Activated CD4-positive, alpha-beta T cell treated with anti-CD3 and anti-CD28 coated beads, Interleukin-2, amount 50 U/mL, for 24 hours (primary cell): ENCODE data around the gene PCSK4.
"Not testable (repeated sequence)": the region's sequence is repeated elsewhere in the genome, so short reads cannot be mapped to it uniquely, and the experiment has no call there.

ENCODE experiments used
- DNase-seq, 2 donors: peaks; one replicate each; pipeline ENCODE4 v3.0.0-alpha.2; 2020; ENCODE audit warnings: low read depth in 1 of 2, low spot score in 1 of 2

The PCSK4 gene

DNA sequence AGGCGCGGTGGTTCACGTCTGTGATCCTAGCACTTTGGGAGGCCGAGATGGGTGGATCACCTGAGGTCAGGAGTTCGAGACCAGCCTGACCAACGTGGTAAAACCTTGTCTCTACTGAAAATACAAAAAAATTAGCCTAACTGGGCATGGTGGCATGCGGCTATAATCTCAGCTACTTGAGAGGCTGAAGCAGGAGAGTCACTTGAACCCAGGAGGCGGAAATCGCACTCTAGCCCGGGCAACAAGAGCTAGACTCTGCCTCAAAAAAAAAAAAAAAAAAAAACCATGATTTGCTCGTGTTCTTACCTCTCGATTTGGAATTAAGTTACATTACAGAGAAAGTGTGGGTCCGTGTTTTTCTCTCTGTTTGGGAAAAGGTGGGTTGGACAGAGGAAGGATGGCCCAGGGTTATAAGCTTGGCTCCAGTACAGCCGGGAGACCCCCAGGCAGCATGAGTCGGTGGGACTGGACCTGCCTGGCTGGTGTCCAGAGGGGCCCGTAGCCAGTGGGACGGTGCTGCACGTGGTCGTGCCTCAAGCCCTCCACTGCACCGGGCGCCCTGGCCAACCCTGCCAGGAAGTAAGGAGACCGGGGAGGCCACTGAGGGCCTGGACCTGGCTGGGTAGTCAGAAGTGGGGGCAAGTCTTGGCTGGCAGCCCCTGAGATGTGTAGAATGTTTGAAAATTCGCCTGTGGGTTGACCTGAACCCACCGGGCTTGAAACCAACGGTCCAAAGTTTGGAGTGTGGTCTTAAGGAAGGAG, 48.3 kb downstream of the PCSK4 start:
- DNase-seq: no peak

DNA sequence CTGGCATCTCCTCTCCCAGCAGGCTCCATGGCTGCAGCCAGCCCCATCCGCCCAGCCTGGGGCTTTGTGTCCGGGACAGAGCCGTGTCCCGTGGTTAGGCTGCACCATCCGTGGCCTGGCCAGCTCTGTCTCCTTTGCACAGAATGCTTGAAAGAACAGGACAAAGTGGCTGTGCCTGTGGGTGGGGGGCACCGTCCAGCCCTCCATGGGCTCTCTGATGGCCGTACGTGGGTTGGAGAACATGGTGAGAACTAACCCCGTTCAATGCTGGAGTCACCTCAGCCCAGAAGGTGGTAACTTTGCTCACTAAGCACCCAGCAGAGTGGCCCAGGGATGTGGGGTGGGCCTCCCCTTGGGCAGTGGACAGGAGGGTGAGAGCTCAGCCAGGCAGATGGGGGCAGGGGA, 49.1 kb downstream of the PCSK4 start:
- no peak for DNase-seq

DNA sequence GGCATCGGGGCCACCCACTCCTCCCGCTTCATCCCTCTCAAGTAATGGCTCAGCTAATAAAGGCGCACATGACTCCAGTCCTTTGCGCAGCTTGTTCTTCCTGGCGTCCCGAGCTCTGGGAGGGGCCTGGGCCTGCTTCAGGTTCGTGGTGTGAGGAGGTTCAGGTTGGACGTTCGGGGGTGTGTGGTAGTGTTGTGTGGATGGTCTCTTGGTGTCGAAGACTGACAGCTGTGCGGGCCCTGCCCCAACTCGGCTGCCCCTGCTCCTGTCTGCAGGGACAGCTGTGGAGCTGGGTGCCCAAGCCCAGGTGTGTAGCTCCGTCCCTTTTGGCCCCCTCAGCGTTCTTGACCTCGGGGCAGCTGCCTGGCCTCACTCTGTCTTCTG, 49.7 kb downstream of the PCSK4 start:
- DNase-seq: no peak

- DNase-seq: not testable (repeated sequence)
These were observed 50.4 kb downstream of the PCSK4 start for GRCh38 chr19:1439525-1440417.

DNA sequence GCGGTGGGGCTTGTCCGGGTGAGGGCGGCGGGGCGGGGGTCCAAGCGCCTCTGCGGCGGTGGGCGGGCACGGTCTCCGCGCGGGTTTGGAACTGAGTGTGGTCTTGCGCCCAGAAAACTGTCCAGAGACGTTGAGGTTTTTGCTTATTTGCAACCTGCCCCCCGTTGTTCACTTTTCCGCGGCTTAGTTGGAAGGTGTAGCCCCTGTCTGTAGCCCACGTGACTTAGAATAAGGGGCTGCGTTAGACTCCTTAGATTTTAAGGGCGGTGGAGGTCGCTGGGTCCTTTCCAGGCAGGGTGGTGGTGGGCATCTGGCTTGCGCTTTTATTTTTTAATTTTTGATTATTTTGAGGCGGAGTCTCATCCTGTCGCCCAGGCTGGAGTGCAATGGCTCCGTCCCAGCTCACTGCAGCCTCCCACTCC, 51.2 kb downstream of the PCSK4 start:
- DNase-seq: no peak

GRCh38 chr19:1438035-1438932, 51.9 kb downstream of the PCSK4 start, which contains the start of gene RPS15:
RPS15 (plus strand) TSS chr19:1438396; CDS start chr19:1438426, 30 bp downstream.
- peak; percentile 89 to 93 for DNase-seq

GRCh38 chr19:1437609-1438008, 52.5 kb downstream of the PCSK4 start:
- DNase-seq: no peak

- no peak for DNase-seq
These were observed 54.7 kb downstream of the PCSK4 start for GRCh38 chr19:1435378-1435989.

DNA sequence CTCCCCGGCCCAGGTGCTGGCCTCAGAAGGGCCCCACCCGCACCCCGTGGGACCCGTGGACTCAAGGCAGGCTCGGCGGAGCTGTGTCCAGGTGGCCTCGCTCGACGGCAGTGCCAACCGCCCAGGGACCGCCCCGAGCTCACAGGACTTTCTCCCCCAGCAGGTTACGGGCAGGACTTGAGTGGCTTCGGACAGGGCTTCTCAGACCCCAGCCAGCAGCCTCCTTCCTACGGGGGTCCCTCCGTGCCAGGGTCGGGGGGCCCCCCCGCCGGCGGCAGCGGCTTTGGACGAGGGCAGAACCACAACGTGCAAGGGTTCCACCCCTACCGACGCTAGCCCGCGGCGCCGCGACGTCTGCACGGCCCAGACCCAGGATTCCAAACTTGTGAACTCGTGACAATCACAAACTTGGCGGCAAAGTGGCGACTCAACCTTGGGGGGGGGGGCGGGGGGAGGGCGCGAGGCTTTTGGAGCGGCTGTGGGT, 55.5 kb downstream of the PCSK4 start:
- DNase-seq: no peak

DNA sequence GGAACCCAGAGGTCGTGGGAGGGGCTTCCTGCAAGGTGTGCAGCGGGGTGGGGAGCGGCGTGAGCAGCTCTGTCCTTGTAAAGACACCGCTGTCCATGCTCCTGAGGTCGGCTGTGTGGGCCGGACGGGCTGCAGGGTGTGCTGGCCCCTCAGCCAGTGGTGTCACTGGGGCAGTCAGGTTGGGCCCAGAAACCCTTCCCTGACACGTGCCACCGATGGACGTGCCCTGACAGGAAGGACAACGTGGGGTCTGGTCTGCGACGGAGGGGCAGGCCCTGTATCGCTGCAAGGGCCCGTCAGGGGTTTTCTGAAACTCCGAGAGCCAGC, 56.1 kb downstream of the PCSK4 start:
- no peak for DNase-seq

- no peak for DNase-seq
These were observed 56.8 kb downstream of the PCSK4 start for GRCh38 chr19:1433119-1434039.

DNA sequence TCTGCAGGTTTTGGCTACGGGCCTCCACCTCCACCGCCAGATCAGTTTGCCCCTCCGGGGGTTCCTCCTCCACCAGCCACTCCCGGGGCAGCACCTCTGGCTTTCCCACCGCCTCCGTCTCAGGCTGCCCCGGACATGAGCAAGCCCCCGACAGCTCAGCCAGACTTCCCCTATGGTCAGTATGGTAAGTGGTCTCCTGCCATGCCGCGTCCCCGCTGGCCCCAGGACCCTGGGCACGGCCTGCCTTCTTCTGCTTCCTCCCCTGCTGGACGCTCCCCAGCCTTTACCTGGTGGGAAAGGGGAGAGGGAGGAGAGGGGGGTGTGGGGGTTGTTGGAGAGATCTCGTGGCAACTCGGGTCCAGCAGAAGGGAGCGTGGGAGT, 57.7 kb downstream of the PCSK4 start:
- no peak for DNase-seq

- DNase-seq: no peak
These were observed 58.2 kb downstream of the PCSK4 start for GRCh38 chr19:1431759-1432506.
